ENCODE results near the gene RGS21. TPM values are rescaled to one million over a fixed set of nuclear protein-coding genes. Genes with fewer than 3 reads are reported as not detected.

Gene RGS21
- total RNA-seq, 1 donor from 2014 or later: not detected

DNA sequence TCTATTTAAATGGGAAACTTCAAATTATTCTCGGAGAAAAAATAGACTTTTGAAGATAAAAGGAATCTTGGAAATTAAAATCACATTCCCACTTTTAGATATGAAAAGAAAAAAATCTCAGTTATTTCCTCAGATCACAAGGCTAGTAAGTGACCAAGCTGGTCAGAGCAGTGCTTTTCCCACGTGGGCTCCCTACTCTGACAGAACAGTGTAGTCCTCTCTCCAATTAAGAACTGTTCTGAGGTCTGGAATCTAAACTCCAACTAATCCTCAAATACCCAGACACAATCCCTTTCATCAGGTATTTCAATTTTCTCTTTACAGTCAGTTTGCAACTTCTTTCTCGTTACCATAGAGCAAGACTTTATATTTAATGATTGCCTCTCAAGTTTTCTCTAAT, 50.6 kb downstream of the RGS21 start:
- Mint-ChIP-seq H3K4me3 (ENCODE audit: unreplicated experiment) (no peak overlapping the region), H3K36me3 (ENCODE audit: unreplicated experiment) (no peaks in the 10 kb centered on the region), H3K27ac (ENCODE audit: unreplicated experiment) (no peak overlapping the region), H3K27me3 (ENCODE audit: unreplicated experiment) (peaks cover 2% of the 10 kb centered on the region), H3K9me3 (ENCODE audit: unreplicated experiment) (no peaks in the 10 kb centered on the region), H3K4me1 (ENCODE audit: low read depth, unreplicated experiment) (no peaks in the 10 kb centered on the region)
- no peak for DNase-seq
- TF ChIP-seq, protein P1, sequence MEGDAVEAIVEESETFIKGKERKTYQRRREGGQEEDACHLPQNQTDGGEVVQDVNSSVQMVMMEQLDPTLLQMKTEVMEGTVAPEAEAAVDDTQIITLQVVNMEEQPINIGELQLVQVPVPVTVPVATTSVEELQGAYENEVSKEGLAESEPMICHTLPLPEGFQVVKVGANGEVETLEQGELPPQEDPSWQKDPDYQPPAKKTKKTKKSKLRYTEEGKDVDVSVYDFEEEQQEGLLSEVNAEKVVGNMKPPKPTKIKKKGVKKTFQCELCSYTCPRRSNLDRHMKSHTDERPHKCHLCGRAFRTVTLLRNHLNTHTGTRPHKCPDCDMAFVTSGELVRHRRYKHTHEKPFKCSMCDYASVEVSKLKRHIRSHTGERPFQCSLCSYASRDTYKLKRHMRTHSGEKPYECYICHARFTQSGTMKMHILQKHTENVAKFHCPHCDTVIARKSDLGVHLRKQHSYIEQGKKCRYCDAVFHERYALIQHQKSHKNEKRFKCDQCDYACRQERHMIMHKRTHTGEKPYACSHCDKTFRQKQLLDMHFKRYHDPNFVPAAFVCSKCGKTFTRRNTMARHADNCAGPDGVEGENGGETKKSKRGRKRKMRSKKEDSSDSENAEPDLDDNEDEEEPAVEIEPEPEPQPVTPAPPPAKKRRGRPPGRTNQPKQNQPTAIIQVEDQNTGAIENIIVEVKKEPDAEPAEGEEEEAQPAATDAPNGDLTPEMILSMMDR (IDR thresholded peaks at IDR 0.05; ENCODE audit: partially characterized antibody, unreplicated experiment): no peak

DNA sequence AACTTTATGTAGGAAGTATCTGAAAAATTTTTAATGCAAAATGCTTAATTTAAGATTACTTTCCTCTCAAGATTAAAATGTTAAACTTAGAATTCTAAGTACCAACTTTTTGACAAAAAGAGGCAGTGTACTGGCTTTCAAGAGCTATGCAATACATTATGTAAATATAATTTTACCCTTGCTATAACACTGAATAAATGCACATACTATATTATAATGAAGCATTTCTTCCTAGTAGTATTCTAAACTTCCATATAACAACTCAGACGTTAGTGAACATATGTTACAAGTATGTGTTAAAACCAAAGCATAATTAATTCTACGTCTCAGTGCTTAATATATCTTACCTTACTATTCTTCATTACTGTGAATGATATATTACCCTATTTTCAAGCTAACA, 58.5 kb downstream of the RGS21 start:
- TF ChIP-seq, protein P1 (IDR thresholded peaks at IDR 0.05; ENCODE audit: partially characterized antibody, unreplicated experiment): no peak
- Mint-ChIP-seq H3K4me1 (ENCODE audit: low read depth, unreplicated experiment) (peaks cover 2% of the 10 kb centered on the region), H3K27ac (ENCODE audit: unreplicated experiment) (no peak overlapping the region), H3K27me3 (ENCODE audit: unreplicated experiment) (no peaks in the 10 kb centered on the region), H3K4me3 (ENCODE audit: unreplicated experiment) (no peak overlapping the region), H3K36me3 (ENCODE audit: unreplicated experiment) (no peaks in the 10 kb centered on the region), H3K9me3 (ENCODE audit: unreplicated experiment) (no peaks in the 10 kb centered on the region)
- no peak for DNase-seq

DNA sequence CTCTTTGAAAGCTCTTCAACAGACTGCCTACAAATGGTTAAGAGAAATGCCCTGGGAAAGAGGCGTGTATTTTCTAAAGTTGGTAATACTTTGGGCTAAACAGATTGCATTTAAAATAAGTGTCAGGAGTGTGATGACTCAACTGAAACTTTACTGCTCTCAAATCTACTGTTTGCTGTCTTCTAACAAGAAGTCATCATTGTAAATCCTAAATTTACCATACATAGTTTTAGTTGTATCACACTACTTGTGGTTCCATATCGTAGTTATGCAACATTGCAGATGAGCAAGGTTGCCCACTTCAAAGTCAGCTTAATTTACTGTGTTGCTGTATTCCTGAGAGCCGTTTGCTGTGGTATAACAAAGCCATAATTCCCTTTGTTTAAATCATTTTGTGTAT, 59.6 kb downstream of the RGS21 start:
- no peak overlapping the region for H3K27ac Mint-ChIP-seq (ENCODE audit: unreplicated experiment)
- TF ChIP-seq, protein P1 (IDR thresholded peaks at IDR 0.05; ENCODE audit: partially characterized antibody, unreplicated experiment): no peak
- peaks cover 2% of the 10 kb centered on the region for H3K4me1 Mint-ChIP-seq (ENCODE audit: low read depth, unreplicated experiment)
- H3K4me3 Mint-ChIP-seq (ENCODE audit: unreplicated experiment): no peak overlapping the region
- H3K36me3 Mint-ChIP-seq (ENCODE audit: unreplicated experiment): no peaks in the 10 kb centered on the region
- no peak for DNase-seq
- no peaks in the 10 kb centered on the region for H3K9me3 Mint-ChIP-seq (ENCODE audit: unreplicated experiment)
- H3K27me3 Mint-ChIP-seq (ENCODE audit: unreplicated experiment): no peaks in the 10 kb centered on the region

GRCh38 chr1:192378276-192378675, 61.5 kb downstream of the RGS21 start:
- H3K36me3 Mint-ChIP-seq (ENCODE audit: unreplicated experiment): no peaks in the 10 kb centered on the region
- TF ChIP-seq, protein P1 (IDR thresholded peaks at IDR 0.05; ENCODE audit: partially characterized antibody, unreplicated experiment): no peak
- H3K4me3 Mint-ChIP-seq (ENCODE audit: unreplicated experiment): no peak overlapping the region
- H3K27ac Mint-ChIP-seq (ENCODE audit: unreplicated experiment): no peak overlapping the region
- H3K4me1 Mint-ChIP-seq (ENCODE audit: low read depth, unreplicated experiment): peaks cover 2% of the 10 kb centered on the region
- no peaks in the 10 kb centered on the region for H3K9me3 Mint-ChIP-seq (ENCODE audit: unreplicated experiment)
- DNase-seq: no peak
- H3K27me3 Mint-ChIP-seq (ENCODE audit: unreplicated experiment): no peaks in the 10 kb centered on the region

GRCh38 chr1:192378878-192379277, 62.1 kb downstream of the RGS21 start:
- TF ChIP-seq, protein P1 (IDR thresholded peaks at IDR 0.05; ENCODE audit: partially characterized antibody, unreplicated experiment): no peak
- H3K36me3 Mint-ChIP-seq (ENCODE audit: unreplicated experiment): no peaks in the 10 kb centered on the region
- DNase-seq: no peak
- H3K4me3 Mint-ChIP-seq (ENCODE audit: unreplicated experiment): no peak overlapping the region
- no peak overlapping the region for H3K27ac Mint-ChIP-seq (ENCODE audit: unreplicated experiment)
- H3K4me1 Mint-ChIP-seq (ENCODE audit: low read depth, unreplicated experiment): peaks cover 2% of the 10 kb centered on the region
- no peaks in the 10 kb centered on the region for H3K9me3 Mint-ChIP-seq (ENCODE audit: unreplicated experiment)
- no peaks in the 10 kb centered on the region for H3K27me3 Mint-ChIP-seq (ENCODE audit: unreplicated experiment)
